ENCODE results near the gene SLX4IP. TPM values are rescaled to one million over a fixed set of nuclear protein-coding genes. Genes with fewer than 3 reads are reported as not detected.

SLX4IP gene
- total RNA-seq, 1 experiment from 2014 or later: 5.4 TPM

DNA sequence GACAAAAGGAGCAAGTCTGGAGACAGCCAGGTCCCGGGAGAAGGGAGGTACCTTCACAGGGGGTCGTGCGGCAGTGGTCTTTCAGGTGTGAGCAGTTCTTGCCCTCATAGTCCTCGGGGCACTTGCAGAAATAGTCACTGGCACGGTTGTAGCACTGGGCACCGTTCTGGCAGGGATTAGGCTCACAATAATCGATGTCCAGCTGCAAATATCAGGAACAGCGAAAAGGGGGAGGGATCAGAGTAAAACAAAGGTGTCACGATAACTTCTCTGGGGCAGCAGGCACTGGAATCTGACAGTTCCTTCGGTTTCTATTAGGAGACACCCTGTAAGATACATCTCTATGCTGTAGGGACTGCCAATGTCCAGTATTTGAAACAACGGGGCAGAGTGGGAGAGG, 212.8 kb downstream of the SLX4IP start:
- CTCF ChIA-PET: no interaction called here
- H3K4me1 Mint-ChIP-seq (ENCODE audit: low read depth, unreplicated experiment): peaks cover 8% of the 10 kb centered on the region
- TF ChIP-seq, protein P1, sequence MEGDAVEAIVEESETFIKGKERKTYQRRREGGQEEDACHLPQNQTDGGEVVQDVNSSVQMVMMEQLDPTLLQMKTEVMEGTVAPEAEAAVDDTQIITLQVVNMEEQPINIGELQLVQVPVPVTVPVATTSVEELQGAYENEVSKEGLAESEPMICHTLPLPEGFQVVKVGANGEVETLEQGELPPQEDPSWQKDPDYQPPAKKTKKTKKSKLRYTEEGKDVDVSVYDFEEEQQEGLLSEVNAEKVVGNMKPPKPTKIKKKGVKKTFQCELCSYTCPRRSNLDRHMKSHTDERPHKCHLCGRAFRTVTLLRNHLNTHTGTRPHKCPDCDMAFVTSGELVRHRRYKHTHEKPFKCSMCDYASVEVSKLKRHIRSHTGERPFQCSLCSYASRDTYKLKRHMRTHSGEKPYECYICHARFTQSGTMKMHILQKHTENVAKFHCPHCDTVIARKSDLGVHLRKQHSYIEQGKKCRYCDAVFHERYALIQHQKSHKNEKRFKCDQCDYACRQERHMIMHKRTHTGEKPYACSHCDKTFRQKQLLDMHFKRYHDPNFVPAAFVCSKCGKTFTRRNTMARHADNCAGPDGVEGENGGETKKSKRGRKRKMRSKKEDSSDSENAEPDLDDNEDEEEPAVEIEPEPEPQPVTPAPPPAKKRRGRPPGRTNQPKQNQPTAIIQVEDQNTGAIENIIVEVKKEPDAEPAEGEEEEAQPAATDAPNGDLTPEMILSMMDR (IDR thresholded peaks at IDR 0.05; ENCODE audit: unreplicated experiment): no peak
- intact Hi-C loops (cut with micrococcal nuclease; ENCODE audit: unreplicated experiment): no loop called here
- no peaks in the 10 kb centered on the region for H3K9me3 Mint-ChIP-seq (ENCODE audit: low read depth, unreplicated experiment)
- no peak for DNase-seq
- H3K36me3 Mint-ChIP-seq (ENCODE audit: insufficient read depth, unreplicated experiment): peaks cover 95% of the 10 kb centered on the region
- BruUV-seq (replicated peaks): no TSS peak
- no peak overlapping the region for H3K4me3 Mint-ChIP-seq (ENCODE audit: low read depth, unreplicated experiment)
- H3K27me3 Mint-ChIP-seq (ENCODE audit: unreplicated experiment): no peaks in the 10 kb centered on the region
- peak overlapping the region; percentile 18 for H3K27ac Mint-ChIP-seq (ENCODE audit: unreplicated experiment)

DNA sequence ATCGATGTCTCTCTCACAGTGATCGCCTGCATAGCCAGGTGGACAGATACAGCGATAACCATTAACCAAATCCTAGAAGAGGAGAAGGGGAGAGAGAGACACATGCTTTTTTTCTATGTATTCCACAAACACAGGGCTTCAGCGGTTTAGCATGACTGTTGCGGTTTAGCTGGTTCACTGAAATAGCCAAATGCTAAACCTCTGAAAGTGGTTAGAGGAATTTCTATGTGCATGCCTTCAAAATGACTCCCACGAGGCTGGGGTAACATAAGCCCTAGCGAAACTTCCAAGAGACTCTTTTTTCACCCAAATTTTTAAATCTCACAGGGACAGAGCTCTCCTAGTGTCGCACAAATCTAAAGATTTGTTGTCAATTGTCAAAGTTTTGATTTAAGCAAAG, 213.5 kb downstream of the SLX4IP start:
- no TSS peak for BruUV-seq (replicated peaks)
- Mint-ChIP-seq H3K4me3 (ENCODE audit: low read depth, unreplicated experiment) (no peak overlapping the region), H3K27me3 (ENCODE audit: unreplicated experiment) (no peaks in the 10 kb centered on the region), H3K27ac (ENCODE audit: unreplicated experiment) (peak overlapping the region; percentile 18), H3K9me3 (ENCODE audit: low read depth, unreplicated experiment) (no peaks in the 10 kb centered on the region), H3K4me1 (ENCODE audit: low read depth, unreplicated experiment) (peaks cover 8% of the 10 kb centered on the region), H3K36me3 (ENCODE audit: insufficient read depth, unreplicated experiment) (peaks cover 94% of the 10 kb centered on the region)
- TF ChIP-seq, protein P1 (IDR thresholded peaks at IDR 0.05; ENCODE audit: unreplicated experiment): no peak
- intact Hi-C loops (cut with micrococcal nuclease; ENCODE audit: unreplicated experiment): no loop called here
- no peak for DNase-seq
- CTCF ChIA-PET: no interaction called here

- intact Hi-C loops (cut with micrococcal nuclease; ENCODE audit: unreplicated experiment): no loop called here
- peaks cover 92% of the 10 kb centered on the region for H3K36me3 Mint-ChIP-seq (ENCODE audit: insufficient read depth, unreplicated experiment)
- no peak overlapping the region for H3K4me3 Mint-ChIP-seq (ENCODE audit: low read depth, unreplicated experiment)
- no peaks in the 10 kb centered on the region for H3K27me3 Mint-ChIP-seq (ENCODE audit: unreplicated experiment)
- H3K9me3 Mint-ChIP-seq (ENCODE audit: low read depth, unreplicated experiment): no peaks in the 10 kb centered on the region
- CTCF ChIA-PET: no interaction called here
- no peak overlapping the region for H3K27ac Mint-ChIP-seq (ENCODE audit: unreplicated experiment)
- DNase-seq: no peak
- H3K4me1 Mint-ChIP-seq (ENCODE audit: low read depth, unreplicated experiment): peaks cover 11% of the 10 kb centered on the region
- TF ChIP-seq, protein P1 (IDR thresholded peaks at IDR 0.05; ENCODE audit: unreplicated experiment): no peak
- BruUV-seq (replicated peaks): no TSS peak
These were observed 214.1 kb downstream of the SLX4IP start for GRCh38 chr20:10649080-10649796.

- TF ChIP-seq, protein P1 (IDR thresholded peaks at IDR 0.05; ENCODE audit: unreplicated experiment): no peak
- intact Hi-C loops (cut with micrococcal nuclease; ENCODE audit: unreplicated experiment): no loop called here
- Mint-ChIP-seq H3K4me3 (ENCODE audit: low read depth, unreplicated experiment) (no peak overlapping the region), H3K36me3 (ENCODE audit: insufficient read depth, unreplicated experiment) (peaks cover 92% of the 10 kb centered on the region), H3K27me3 (ENCODE audit: unreplicated experiment) (no peaks in the 10 kb centered on the region), H3K27ac (ENCODE audit: unreplicated experiment) (no peak overlapping the region), H3K4me1 (ENCODE audit: low read depth, unreplicated experiment) (peaks cover 16% of the 10 kb centered on the region), H3K9me3 (ENCODE audit: low read depth, unreplicated experiment) (no peaks in the 10 kb centered on the region)
- BruUV-seq (replicated peaks): no TSS peak
- no peak for DNase-seq
- CTCF ChIA-PET: no interaction called here
These were observed 214.7 kb downstream of the SLX4IP start for GRCh38 chr20:10649797-10650160.
